ENCODE results near the gene ZNF398.

Gene ZNF398

GRCh38 chr7:149228831-149229471 is 81.7 kb downstream of the ZNF398 start:
- TF ChIP-seq TEAD4 (IDR thresholded peaks at IDR 0.05) = no peak

- TF ChIP-seq EGR1 (IDR thresholded peaks at IDR 0.05) (no peak), REST (IDR thresholded peaks at IDR 0.05; ENCODE audit: low read depth) (no peak), FOXM1 (IDR thresholded peaks at IDR 0.05; ENCODE audit: borderline replicate concordance, low read depth) (no peak), MAX (IDR thresholded peaks at IDR 0.05) (no peak), TEAD4 (IDR thresholded peaks at IDR 0.05) (no peak), ZBTB7A (IDR thresholded peaks at IDR 0.05; ENCODE audit: low read depth) (no peak), YY1 (IDR thresholded peaks at IDR 0.05; ENCODE audit: low read depth) (no peak), CREB1 (IDR thresholded peaks at IDR 0.05; ENCODE audit: low read depth) (no peak)
These were observed 82.3 kb downstream of the ZNF398 start for GRCh38 chr7:149229526-149229925.

- TF ChIP-seq RAD21 (IDR thresholded peaks at IDR 0.05; ENCODE audit: low read depth) = no peak
- no peak for TF ChIP-seq NFIC (IDR thresholded peaks at IDR 0.05)
- no peak for TF ChIP-seq FOXM1 (IDR thresholded peaks at IDR 0.05; ENCODE audit: borderline replicate concordance, low read depth)
- no peak for TF ChIP-seq CREB1 (IDR thresholded peaks at IDR 0.05; ENCODE audit: low read depth)
- TF ChIP-seq ZBTB7A (IDR thresholded peaks at IDR 0.05; ENCODE audit: low read depth) = no peak
- no peak for TF ChIP-seq TEAD4 (IDR thresholded peaks at IDR 0.05)
These were observed 85.1 kb downstream of the ZNF398 start for GRCh38 chr7:149232362-149232761.

All from Ishikawa (cell line).